ENCODE measurements around the gene FBXW12.

The FBXW12 gene

DNA sequence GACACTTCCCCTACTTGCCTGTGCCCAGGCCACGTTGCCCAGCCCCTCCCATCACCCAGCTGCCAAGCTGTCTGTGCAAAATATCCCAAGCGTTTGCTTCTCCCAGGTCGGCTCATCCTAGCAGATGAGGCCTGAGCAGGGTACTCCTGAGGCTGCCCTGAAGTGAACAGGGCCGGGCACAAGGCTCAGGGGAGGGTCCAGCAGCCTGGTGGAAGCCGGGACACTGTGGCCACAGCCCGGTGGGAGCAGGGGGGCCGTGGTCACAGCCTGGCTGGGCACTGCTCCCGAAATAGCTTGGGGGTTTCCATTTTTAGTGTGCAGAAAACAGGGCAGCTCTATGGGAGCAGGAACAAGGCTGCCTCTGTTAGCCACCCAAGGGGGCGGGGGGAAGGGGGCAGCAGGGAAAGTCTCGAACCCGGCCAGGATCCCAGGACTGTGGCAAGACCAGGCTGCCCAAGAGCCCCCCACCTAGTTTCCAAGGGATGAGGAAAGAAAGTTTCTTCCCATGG, 54.4 kb downstream of the FBXW12 start:
- Histone ChIP-seq H3K27ac (ENCODE audit: extremely low read depth, low read depth, low read length) (no peak overlapping the region), H3K36me3 (ENCODE audit: control insufficient read depth in 2 of 2, insufficient read depth in 1 of 2, low read length in 2 of 2) (peaks cover 0 to 5% of the 10 kb centered on the region in 2 experiments; a peak in 1 of 3 replicates), H3K4me3 (ENCODE audit: low read depth, low read length) (no peak overlapping the region)

GRCh38 chr3:48426944-48427629, 55.1 kb downstream of the FBXW12 start:
- ChIA-PET CTCF (interaction anchor here (0.8 to 4.1 kb wide), 2 partner anchors 9 to 13 kb away, joined by 3 to 25 read pairs; no protein-coding TSS in a partner anchor), POLR2A (interaction anchor here (0.9 kb wide), 1 partner anchor 13 kb away, joined by 3 read pairs; the partner anchor contains the start of genes CCDC51 and TMA7)
- Histone ChIP-seq H3K9me3 (ENCODE audit: control insufficient read depth, insufficient read depth, low read depth, low read length) (no peaks in the 10 kb centered on the region), H3K4me1 (ENCODE audit: control insufficient read depth, insufficient read depth, low read length) (peaks cover 3% of the 10 kb centered on the region; the same call in 1 of the 2 replicates), H3K4me3 (ENCODE audit: low read depth, low read length) (no peak overlapping the region), H3K27ac (ENCODE audit: extremely low read depth, low read depth, low read length) (no peak overlapping the region), H3K36me3 (ENCODE audit: control insufficient read depth in 2 of 2, insufficient read depth in 1 of 2, low read length in 2 of 2) (peaks cover 0 to 11% of the 10 kb centered on the region in 2 experiments; a peak in 1 of 3 replicates)
- TF ChIP-seq ZNF654 (tag by site-specific recombination; IDR thresholded peaks at IDR 0.05; ENCODE audit: low read depth): no peak
- no peak for TF ChIP-seq ZNF404 (tag by site-specific recombination; IDR thresholded peaks at IDR 0.05)
- TF ChIP-seq, protein P1, sequence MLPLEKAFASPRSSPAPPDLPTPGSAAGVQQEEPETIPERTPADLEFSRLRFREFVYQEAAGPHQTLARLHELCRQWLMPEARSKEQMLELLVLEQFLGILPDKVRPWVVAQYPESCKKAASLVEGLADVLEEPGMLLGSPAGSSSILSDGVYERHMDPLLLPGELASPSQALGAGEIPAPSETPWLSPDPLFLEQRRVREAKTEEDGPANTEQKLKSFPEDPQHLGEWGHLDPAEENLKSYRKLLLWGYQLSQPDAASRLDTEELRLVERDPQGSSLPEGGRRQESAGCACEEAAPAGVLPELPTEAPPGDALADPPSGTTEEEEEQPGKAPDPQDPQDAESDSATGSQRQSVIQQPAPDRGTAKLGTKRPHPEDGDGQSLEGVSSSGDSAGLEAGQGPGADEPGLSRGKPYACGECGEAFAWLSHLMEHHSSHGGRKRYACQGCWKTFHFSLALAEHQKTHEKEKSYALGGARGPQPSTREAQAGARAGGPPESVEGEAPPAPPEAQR (tag by site-specific recombination; IDR thresholded peaks at IDR 0.05): no peak
- no peak for TF ChIP-seq KLF8 (tag by site-specific recombination; IDR thresholded peaks at IDR 0.05)
- TF ChIP-seq, protein P2, sequence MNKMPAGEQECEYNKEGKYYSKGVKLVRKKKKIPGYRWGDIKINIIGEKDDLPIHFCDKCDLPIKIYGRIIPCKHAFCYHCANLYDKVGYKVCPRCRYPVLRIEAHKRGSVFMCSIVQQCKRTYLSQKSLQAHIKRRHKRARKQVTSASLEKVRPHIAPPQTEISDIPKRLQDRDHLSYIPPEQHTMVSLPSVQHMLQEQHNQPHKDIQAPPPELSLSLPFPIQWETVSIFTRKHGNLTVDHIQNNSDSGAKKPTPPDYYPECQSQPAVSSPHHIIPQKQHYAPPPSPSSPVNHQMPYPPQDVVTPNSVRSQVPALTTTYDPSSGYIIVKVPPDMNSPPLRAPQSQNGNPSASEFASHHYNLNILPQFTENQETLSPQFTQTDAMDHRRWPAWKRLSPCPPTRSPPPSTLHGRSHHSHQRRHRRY (tag by site-specific recombination; IDR thresholded peaks at IDR 0.05): no peak
- TF ChIP-seq BCL11A (tag by site-specific recombination; IDR thresholded peaks at IDR 0.05; ENCODE audit: low read depth): no peak
- no peak for TF ChIP-seq ZNF366 (tag by site-specific recombination; conservative IDR thresholded peaks at IDR 0.05)
- no peak for TF ChIP-seq ZNF707 (tag by site-specific recombination; IDR thresholded peaks at IDR 0.05)
- no peak for TF ChIP-seq FEZF1 (tag by site-specific recombination; IDR thresholded peaks at IDR 0.05)
- TF ChIP-seq ZNF155 (tag by site-specific recombination; IDR thresholded peaks at IDR 0.05): no peak
- no peak for TF ChIP-seq ZNF24 (tag by site-specific recombination; IDR thresholded peaks at IDR 0.05)
- no peak for TF ChIP-seq ZNF747 (tag by site-specific recombination; IDR thresholded peaks at IDR 0.05)
- no peak for TF ChIP-seq OVOL3 (tag by site-specific recombination; IDR thresholded peaks at IDR 0.05)
- TF ChIP-seq, protein P3, sequence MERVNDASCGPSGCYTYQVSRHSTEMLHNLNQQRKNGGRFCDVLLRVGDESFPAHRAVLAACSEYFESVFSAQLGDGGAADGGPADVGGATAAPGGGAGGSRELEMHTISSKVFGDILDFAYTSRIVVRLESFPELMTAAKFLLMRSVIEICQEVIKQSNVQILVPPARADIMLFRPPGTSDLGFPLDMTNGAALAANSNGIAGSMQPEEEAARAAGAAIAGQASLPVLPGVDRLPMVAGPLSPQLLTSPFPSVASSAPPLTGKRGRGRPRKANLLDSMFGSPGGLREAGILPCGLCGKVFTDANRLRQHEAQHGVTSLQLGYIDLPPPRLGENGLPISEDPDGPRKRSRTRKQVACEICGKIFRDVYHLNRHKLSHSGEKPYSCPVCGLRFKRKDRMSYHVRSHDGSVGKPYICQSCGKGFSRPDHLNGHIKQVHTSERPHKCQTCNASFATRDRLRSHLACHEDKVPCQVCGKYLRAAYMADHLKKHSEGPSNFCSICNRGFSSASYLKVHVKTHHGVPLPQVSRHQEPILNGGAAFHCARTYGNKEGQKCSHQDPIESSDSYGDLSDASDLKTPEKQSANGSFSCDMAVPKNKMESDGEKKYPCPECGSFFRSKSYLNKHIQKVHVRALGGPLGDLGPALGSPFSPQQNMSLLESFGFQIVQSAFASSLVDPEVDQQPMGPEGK (tag by site-specific recombination; IDR thresholded peaks at IDR 0.05): no peak

More for the DNA sequence above, 54.4 kb downstream of the FBXW12 start:
- ChIA-PET CTCF (interaction anchor here (0.7 to 4.1 kb wide), 3 partner anchors 10 to 84 kb away, joined by 3 to 25 read pairs (median 3); no protein-coding TSS in a partner anchor), POLR2A (interaction anchor here (0.9 kb wide), 1 partner anchor 13 kb away, joined by 3 read pairs; the partner anchor contains the start of genes CCDC51 and TMA7)
- TF ChIP-seq ZNF23 (tag by site-specific recombination; IDR thresholded peaks at IDR 0.05; ENCODE audit: borderline replicate concordance) (no peak), ZSCAN16 (tag by site-specific recombination; IDR thresholded peaks at IDR 0.05) (no peak), ZNF585B (tag by site-specific recombination; IDR thresholded peaks at IDR 0.05) (no peak), ZBTB48 (tag by site-specific recombination; IDR thresholded peaks at IDR 0.05) (no peak), KLF10 (tag by site-specific recombination; IDR thresholded peaks at IDR 0.05) (no peak), ZBTB44 (tag by site-specific recombination; IDR thresholded peaks at IDR 0.05) (no peak), ZNF548 (tag by site-specific recombination; IDR thresholded peaks at IDR 0.05) (no peak), ZNF239 (tag by site-specific recombination; IDR thresholded peaks at IDR 0.05) (no peak), ZNF398 (tag by site-specific recombination; IDR thresholded peaks at IDR 0.05) (no peak), ZNF555 (tag by site-specific recombination; conservative IDR thresholded peaks at IDR 0.05) (no peak), ZNF391 (tag by site-specific recombination; IDR thresholded peaks at IDR 0.05; ENCODE audit: borderline replicate concordance, low read depth) (no peak), ZEB2 (tag by site-specific recombination; IDR thresholded peaks at IDR 0.05) (no peak), ZNF791 (tag by site-specific recombination; IDR thresholded peaks at IDR 0.05) (no peak), ZNF138 (tag by site-specific recombination; IDR thresholded peaks at IDR 0.05; ENCODE audit: borderline replicate concordance) (no peak), TRIM28 (IDR thresholded peaks at IDR 0.05; ENCODE audit: borderline replicate concordance, low read length) (no peak), ZNF514 (tag by site-specific recombination; IDR thresholded peaks at IDR 0.05) (no peak), SP3 (tag by site-specific recombination; IDR thresholded peaks at IDR 0.05) (no peak), ZNF792 (tag by site-specific recombination; IDR thresholded peaks at IDR 0.05) (no peak), SP2 (tag by site-specific recombination; IDR thresholded peaks at IDR 0.05) (no peak)
- peaks cover 3% of the 10 kb centered on the region; the same call in 1 of the 2 replicates for H3K4me1 ChIP-seq (ENCODE audit: control insufficient read depth, insufficient read depth, low read length)
- no peaks in the 10 kb centered on the region for H3K9me3 ChIP-seq (ENCODE audit: control insufficient read depth, insufficient read depth, low read depth, low read length)
